GM12891 (cell line): ENCODE measurements around the gene LYZL6.

Experiments
- PAX5 ChIP-seq: IDR thresholded peaks from 2 replicates; pipeline ENCODE4 v1.6.1; 2011; ENCODE audit warnings: low read length, moderate library complexity, mild to moderate bottlenecking; ENCODE audit not compliant: insufficient read depth, severe bottlenecking
- POLR2A ChIP-seq: IDR thresholded peaks from 2 replicates; pipeline ENCODE4 v1.6.1; 2011; ENCODE audit warnings: low read depth, low read length, control low read depth
- POLR2AphosphoS5 ChIP-seq: IDR thresholded peaks from 2 replicates; pipeline ENCODE4 v1.6.1; 2011; ENCODE audit warnings: low read depth, low read length, control low read depth
- TAF1 ChIP-seq: IDR thresholded peaks from 2 replicates; pipeline ENCODE4 v1.6.1; 2011; ENCODE audit warnings: low read depth, low read length, control low read depth

- TF ChIP-seq POLR2AphosphoS5: no peak
- no peak for TF ChIP-seq TAF1
- TF ChIP-seq POLR2A: no peak
- TF ChIP-seq PAX5: no peak
These were observed 41.8 kb downstream of the LYZL6 start for GRCh38 chr17:35901631-35902175.
